Measurements from ENCODE around the gene PRR5. TPM values are rescaled to one million over a fixed set of nuclear protein-coding genes. Genes with fewer than 3 reads are reported as not detected.

The PRR5 gene
- total RNA-seq, 1 experiment from 2014 or later = 11.8 TPM

DNA sequence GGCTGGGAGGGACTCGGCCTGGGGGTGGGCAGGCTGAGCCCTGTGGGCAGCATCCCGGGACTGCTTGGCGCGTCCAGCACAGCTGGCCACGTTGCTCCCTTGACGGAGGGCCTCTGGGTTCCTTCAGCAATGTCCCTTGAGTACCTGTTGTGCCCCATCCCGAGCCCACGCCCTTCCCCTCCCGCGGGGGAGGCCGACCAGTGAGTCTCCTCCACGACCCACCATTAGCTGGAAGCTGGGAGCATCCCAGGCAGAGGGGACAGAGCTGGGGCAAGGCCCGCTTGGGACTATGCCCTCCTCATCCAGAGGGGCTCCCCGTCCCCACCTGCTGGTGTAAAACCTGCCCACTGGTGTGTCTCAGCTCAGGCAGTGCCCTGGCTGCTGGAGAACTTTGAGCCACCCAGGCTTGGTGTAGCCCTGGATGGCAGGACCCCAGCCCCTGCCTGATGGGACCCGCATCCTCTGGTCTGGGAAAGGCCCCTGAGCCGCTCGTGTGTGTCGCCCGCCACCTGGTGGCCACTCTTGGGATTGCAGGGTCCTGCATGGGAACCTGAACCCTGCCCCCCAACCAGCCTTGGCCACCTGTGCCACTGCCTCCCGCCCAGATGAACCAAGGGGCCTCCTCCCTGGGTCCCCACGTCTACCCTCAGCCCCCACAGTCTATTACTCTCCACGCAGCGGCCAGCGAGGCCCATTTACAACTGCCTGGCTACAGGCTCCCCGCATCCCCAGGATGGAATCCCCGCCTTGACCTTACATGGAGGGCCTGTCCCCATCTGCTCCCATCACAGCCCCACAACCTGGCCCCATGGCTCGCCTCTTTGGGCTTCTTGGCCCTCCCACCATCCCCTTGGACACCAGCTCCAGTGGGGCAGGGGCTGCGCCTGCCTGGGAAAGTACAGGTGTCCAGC, 33.8 kb downstream of the PRR5 start:
- Histone ChIP-seq H2BK20ac (ENCODE audit: low read depth, low read length, poor library complexity, severe bottlenecking) (no peak overlapping the region), H3K56ac (ENCODE audit: insufficient read length, low read depth, low read length) (no peak overlapping the region), H4K91ac (ENCODE audit: insufficient read length, low read depth, low read length) (no peak overlapping the region), H3K4me2 (ENCODE audit: insufficient read depth, insufficient read length, low read length) (no peak overlapping the region), H3K79me2 (ENCODE audit: insufficient read depth, low read length) (no peaks in the 10 kb centered on the region), H2BK15ac (ENCODE audit: low read depth, low read length) (no peak overlapping the region), H4K8ac (replicated peaks; ENCODE audit: insufficient read length, low read depth, low read length) (no peak overlapping the region), H2BK120ac (ENCODE audit: low read depth, low read length, poor library complexity, severe bottlenecking) (no peak overlapping the region), H3T11ph (ENCODE audit: low read length) (no peak overlapping the region), H3K9ac (ENCODE audit: extremely low read depth, insufficient read length, low read length) (no peak overlapping the region), H2BK12ac (ENCODE audit: insufficient read length, low read depth, low read length) (no peak overlapping the region), H3K14ac (ENCODE audit: insufficient read depth, low read length) (no peak overlapping the region), H3K9me3 (ENCODE audit: control insufficient read depth, low read depth, low read length) (no peaks in the 10 kb centered on the region), H2AFZ (ENCODE audit: low read length) (no peak overlapping the region), H3K23me2 (ENCODE audit: insufficient read length, low read depth, low read length, poor library complexity, severe bottlenecking) (no peaks in the 10 kb centered on the region), H4K20me1 (ENCODE audit: control insufficient read depth, insufficient read depth, insufficient read length) (no peaks in the 10 kb centered on the region), H3K27ac (ENCODE audit: insufficient read length, low read depth, low read length) (no peak overlapping the region), H2AK5ac (ENCODE audit: insufficient read length, low read length) (no peak overlapping the region), H3K79me1 (ENCODE audit: insufficient read depth, low read depth, low read length, poor library complexity, severe bottlenecking) (no peaks in the 10 kb centered on the region), H2BK5ac (ENCODE audit: insufficient read length, low read length) (no peak overlapping the region), H4K5ac (ENCODE audit: insufficient read length, low read depth, low read length) (no peak overlapping the region), H3K27me3 (ENCODE audit: insufficient read depth, low read length) (no peaks in the 10 kb centered on the region), H3K18ac (ENCODE audit: insufficient read length, low read depth, low read length) (no peak overlapping the region), H3K23ac (ENCODE audit: insufficient read length, low read depth, low read length) (no peak overlapping the region), H3K4me1 (ENCODE audit: insufficient read depth, low read length) (no peaks in the 10 kb centered on the region; the same call in 1 of the 2 replicates), H3K4ac (ENCODE audit: low read depth, low read length) (no peak overlapping the region)
- DNase-seq = peak; percentile 89
- Mint-ChIP-seq H3K4me3 (no peak overlapping the region), H3K27ac (peak overlapping the region in 1 of 3 experiments; percentile 83; a peak in 1 of 7 replicates), H3K9me3 (no peaks in the 10 kb centered on the region), H3K36me3 (ENCODE audit: insufficient read depth in 1 of 3, low read depth in 3 of 3) (no peaks in the 10 kb centered on the region), H3K27me3 (ENCODE audit: low read depth) (peaks cover 5% of the 10 kb centered on the region), H3K4me1 (peaks cover 14 to 43% of the 10 kb centered on the region in 2 experiments)
- TF ChIP-seq CTCF (conservative IDR thresholded peaks at IDR 0.05) = peak; percentile 98
- no CpG with 5 or more reads among the region's 28 CpGs for WGBS (ENCODE audit: extremely low coverage, insufficient read length, low lambda C conversion rate)
